ENCODE results near the gene PIH1D1. TPM values are rescaled to one million over a fixed set of nuclear protein-coding genes. Genes with fewer than 3 reads are reported as not detected.
"Not testable (repeated sequence)": the region's sequence is repeated elsewhere in the genome, so short reads cannot be mapped to it uniquely, and the experiment has no call there.

Gene PIH1D1
- total RNA-seq, 4 donors from 2014 or later, result 52.7 to 87.4 (median 75.7) TPM

GRCh38 chr19:49453013-49453756 lies 1.6 kb upstream of the PIH1D1 start, which contains the start of gene ALDH16A1:
Gene ALDH16A1 (plus strand): TSS chr19:49453225. CDS start chr19:49453332, 107 bp downstream.
- ATAC-seq (ENCODE audit: low FRiP score) (peak; percentile 94), DNase-seq (ENCODE audit: low spot score) (peak; percentile 88)
- TF ChIP-seq, protein P1, sequence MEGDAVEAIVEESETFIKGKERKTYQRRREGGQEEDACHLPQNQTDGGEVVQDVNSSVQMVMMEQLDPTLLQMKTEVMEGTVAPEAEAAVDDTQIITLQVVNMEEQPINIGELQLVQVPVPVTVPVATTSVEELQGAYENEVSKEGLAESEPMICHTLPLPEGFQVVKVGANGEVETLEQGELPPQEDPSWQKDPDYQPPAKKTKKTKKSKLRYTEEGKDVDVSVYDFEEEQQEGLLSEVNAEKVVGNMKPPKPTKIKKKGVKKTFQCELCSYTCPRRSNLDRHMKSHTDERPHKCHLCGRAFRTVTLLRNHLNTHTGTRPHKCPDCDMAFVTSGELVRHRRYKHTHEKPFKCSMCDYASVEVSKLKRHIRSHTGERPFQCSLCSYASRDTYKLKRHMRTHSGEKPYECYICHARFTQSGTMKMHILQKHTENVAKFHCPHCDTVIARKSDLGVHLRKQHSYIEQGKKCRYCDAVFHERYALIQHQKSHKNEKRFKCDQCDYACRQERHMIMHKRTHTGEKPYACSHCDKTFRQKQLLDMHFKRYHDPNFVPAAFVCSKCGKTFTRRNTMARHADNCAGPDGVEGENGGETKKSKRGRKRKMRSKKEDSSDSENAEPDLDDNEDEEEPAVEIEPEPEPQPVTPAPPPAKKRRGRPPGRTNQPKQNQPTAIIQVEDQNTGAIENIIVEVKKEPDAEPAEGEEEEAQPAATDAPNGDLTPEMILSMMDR (IDR thresholded peaks at IDR 0.05), result no peak

- DNase-seq (ENCODE audit: low spot score) (no peak), ATAC-seq (ENCODE audit: low FRiP score) (no peak)
- TF ChIP-seq, protein P1 (IDR thresholded peaks at IDR 0.05), result no peak
Observed at GRCh38 chr19:49450405-49450804, 1.2 kb downstream of the PIH1D1 start.

GRCh38 chr19:49448432-49448786 lies 3.2 kb downstream of the PIH1D1 start:
- TF ChIP-seq, protein P1 (IDR thresholded peaks at IDR 0.05), result no peak
- no peak for DNase-seq (ENCODE audit: low spot score)
- no peak for ATAC-seq (ENCODE audit: low FRiP score)

DNA sequence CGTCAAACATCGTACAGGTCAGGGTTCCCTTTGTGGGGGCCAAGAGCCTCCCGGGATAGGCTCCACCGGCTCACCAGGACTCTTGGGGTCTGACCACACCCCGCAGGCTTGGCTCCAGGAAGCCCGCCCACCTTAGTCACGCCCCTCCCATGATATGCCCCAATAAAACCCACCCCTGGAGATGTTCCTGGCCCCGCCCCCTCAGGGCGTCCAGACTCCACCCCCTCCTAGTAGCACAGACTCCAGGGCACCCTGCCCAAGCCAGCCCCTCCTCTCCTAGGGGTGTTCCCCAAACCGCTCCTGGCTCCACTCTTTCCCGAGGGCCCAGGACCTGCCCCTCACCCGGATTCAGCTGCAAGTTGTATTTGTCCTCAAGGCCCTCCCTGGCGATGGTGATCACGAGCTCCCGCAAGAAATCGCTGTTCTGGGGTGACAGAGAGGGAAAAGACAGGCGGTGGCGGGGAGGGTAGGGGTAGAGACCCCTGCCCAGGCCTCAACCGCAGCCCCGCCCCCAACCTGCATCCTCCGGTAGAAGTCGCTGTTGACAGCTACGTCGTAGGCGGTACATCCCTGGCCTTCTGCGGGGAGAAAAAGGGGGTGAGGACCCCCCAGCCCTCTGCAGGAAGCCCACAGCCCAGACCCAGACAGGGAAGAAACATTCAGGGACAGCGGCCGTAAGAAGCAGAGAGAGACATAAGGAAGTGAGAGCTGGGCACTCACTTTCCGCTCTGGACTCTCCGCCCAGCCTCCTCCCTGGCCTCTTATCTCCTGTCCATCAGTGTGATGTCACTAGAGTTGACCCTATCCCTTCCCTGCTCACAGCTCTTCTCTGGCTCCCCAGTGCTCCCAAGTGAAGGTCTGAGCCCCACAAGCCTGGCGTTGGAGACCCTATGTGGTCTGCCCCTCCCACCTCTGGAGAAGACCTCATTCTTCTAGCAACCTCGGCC lies 3.9 kb downstream of the PIH1D1 start:
- ATAC-seq (ENCODE audit: low FRiP score) (no peak), DNase-seq (ENCODE audit: low spot score) (no peak)
- TF ChIP-seq, protein P1 (IDR thresholded peaks at IDR 0.05), result no peak

- ATAC-seq (ENCODE audit: low FRiP score) (no peak), DNase-seq (ENCODE audit: low spot score) (no peak)
- TF ChIP-seq, protein P1 (IDR thresholded peaks at IDR 0.05), result no peak
Observed at GRCh38 chr19:49445997-49446396, 5.6 kb downstream of the PIH1D1 start.

- ATAC-seq (ENCODE audit: low FRiP score); DNase-seq (ENCODE audit: low spot score): not testable (repeated sequence)
Observed at GRCh38 chr19:49444100-49444700, 7.4 kb downstream of the PIH1D1 start.
